Fibroblast of skin of abdomen (primary cell): ENCODE measurements around the gene PHC2.

Source experiments
- DNase-seq: peaks from one replicate; pipeline ENCODE4 v3.0.0-alpha.2; 2013

PHC2 gene

GRCh38 chr1:33288976-33289857 is 141.7 kb downstream of the PHC2 start:
- DNase-seq = no peak

- no peak for DNase-seq
Measured at GRCh38 chr1:33287317-33287716, 143.6 kb downstream of the PHC2 start.

GRCh38 chr1:33286451-33287185 is 144.3 kb downstream of the PHC2 start:
- no peak for DNase-seq

- no peak for DNase-seq
Measured at GRCh38 chr1:33284049-33284448, 146.8 kb downstream of the PHC2 start.

- no peak for DNase-seq
Measured at GRCh38 chr1:33282791-33283190, 148.1 kb downstream of the PHC2 start.

GRCh38 chr1:33281554-33282303 is 149.2 kb downstream of the PHC2 start:
- DNase-seq = no peak

- no peak for DNase-seq
Measured at GRCh38 chr1:33280091-33280661, 150.7 kb downstream of the PHC2 start.

GRCh38 chr1:33277488-33278084 is 153.3 kb downstream of the PHC2 start:
- DNase-seq = no peak

GRCh38 chr1:33276573-33277298 is 154.2 kb downstream of the PHC2 start:
- DNase-seq = no peak

- DNase-seq = no peak
Measured at GRCh38 chr1:33275706-33276572, 155.0 kb downstream of the PHC2 start.

- no peak for DNase-seq
Measured at GRCh38 chr1:33275195-33275594, 155.7 kb downstream of the PHC2 start.

GRCh38 chr1:33274446-33274845 is 156.4 kb downstream of the PHC2 start:
- no peak for DNase-seq

- no peak for DNase-seq
Measured at GRCh38 chr1:33273961-33274371, 156.9 kb downstream of the PHC2 start.
